ENCODE measurements around the gene RRN3.
"Not testable (repeated sequence)": the region's sequence is repeated elsewhere in the genome, so short reads cannot be mapped to it uniquely, and the experiment has no call there.

Gene RRN3

GRCh38 chr16:15049581-15050180, 44.4 kb downstream of the RRN3 start:
- no peak for DNase-seq

- no peak for DNase-seq
These were observed 47.2 kb downstream of the RRN3 start for GRCh38 chr16:15046692-15047376.

- not testable (repeated sequence) for DNase-seq
These were observed 48.8 kb downstream of the RRN3 start for GRCh38 chr16:15045270-15045669.

GRCh38 chr16:15044286-15044685, 49.8 kb downstream of the RRN3 start:
- DNase-seq, result no peak

- no peak for DNase-seq
These were observed 50.7 kb downstream of the RRN3 start for GRCh38 chr16:15043344-15043743.

- no peak for DNase-seq
These were observed 52.6 kb downstream of the RRN3 start for GRCh38 chr16:15041271-15042004.

- DNase-seq, result no peak
These were observed 55.4 kb downstream of the RRN3 start for GRCh38 chr16:15038689-15039088.

- no peak for DNase-seq
These were observed 56.3 kb downstream of the RRN3 start for GRCh38 chr16:15037745-15038144.

GRCh38 chr16:15037003-15037402, 57.1 kb downstream of the RRN3 start:
- no peak for DNase-seq

GRCh38 chr16:15035163-15035729, 58.8 kb downstream of the RRN3 start:
- DNase-seq, result no peak

GRCh38 chr16:15034266-15035162, 59.6 kb downstream of the RRN3 start:
- no peak for DNase-seq

- no peak for DNase-seq
These were observed 60.8 kb downstream of the RRN3 start for GRCh38 chr16:15033309-15033707.

GRCh38 chr16:15032547-15033308, 61.3 kb downstream of the RRN3 start:
- no peak for DNase-seq

- DNase-seq, result no peak
These were observed 62.5 kb downstream of the RRN3 start for GRCh38 chr16:15031586-15031985.

GRCh38 chr16:15031179-15031578, 62.9 kb downstream of the RRN3 start:
- no peak for DNase-seq

- not testable (repeated sequence) for DNase-seq
These were observed 64.3 kb downstream of the RRN3 start for GRCh38 chr16:15029749-15030148.

GRCh38 chr16:15028801-15029698, 65.0 kb downstream of the RRN3 start:
- DNase-seq, result not testable (repeated sequence)

GRCh38 chr16:15028345-15028715, 65.7 kb downstream of the RRN3 start:
- not testable (repeated sequence) for DNase-seq

- DNase-seq, result not testable (repeated sequence)
These were observed 66.3 kb downstream of the RRN3 start for GRCh38 chr16:15027503-15028344.

- DNase-seq, result not testable (repeated sequence)
These were observed 67.0 kb downstream of the RRN3 start for GRCh38 chr16:15027051-15027450.
